Stomach (tissue), 4 donors: ENCODE measurements around the gene COA8.

Source experiments
- CTCF ChIP-seq, 7 experiments: fragments of 450-650 bp in 4 of 7; fragments of 200-600 bp in 3 of 7; sonication (generic) in 3 of 7; IDR thresholded peaks; one replicate each; pipeline ENCODE4 v1.5.1; 2016 to 2019; ENCODE audit warnings: antibody characterized with exemption in 7 of 7, control low read depth in 2 of 7, mild to moderate bottlenecking in 1 of 7
- EP300 ChIP-seq: sonication (generic); formaldehyde crosslinking; IDR thresholded peaks from one replicate; pipeline ENCODE4 v1.6.1; 2017; ENCODE audit warnings: antibody characterized with exemption
- POLR2A ChIP-seq, 4 donors: fragments of 450-650 bp; IDR thresholded peaks; one replicate each; pipeline ENCODE4 v1.6.1; 2016; ENCODE audit warnings: antibody characterized with exemption in 4 of 4, control low read depth in 2 of 4, mild to moderate bottlenecking in 1 of 4, moderate library complexity in 1 of 4
- POLR2AphosphoS5 ChIP-seq, 3 donors: sonication (generic); formaldehyde crosslinking; IDR thresholded peaks; one replicate each; pipeline ENCODE4 v1.6.1; 2016; ENCODE audit warnings: antibody characterized with exemption in 3 of 3

GRCh38 chr14:103578401-103579075, 15.8 kb downstream of the COA8 start:
- TF ChIP-seq CTCF (IDR thresholded peaks at IDR 0.05) (no peak), POLR2A (IDR thresholded peaks at IDR 0.05) (no peak), POLR2AphosphoS5 (IDR thresholded peaks at IDR 0.05) (no peak), EP300 (no peak)
